Left lung (tissue), 10 donors: ENCODE results near the gene NAV2. TPM values are rescaled to one million over a fixed set of nuclear protein-coding genes. Genes with fewer than 3 reads are reported as not detected.

Experiments used
- ATAC-seq: fragments of 200-7000 bp; cut with Tn5 transposase; one replicate; pipeline ENCODE4 v1.9.1; 2020; ENCODE audit warnings: moderate library complexity
- DNase-seq, 4 donors: peaks; one replicate each; pipeline ENCODE4 v3.0.0-alpha.2; 2013 to 2020
- H3K27ac ChIP-seq, 2 donors: fragments of 200-600 bp; sonication (generic) in 1 of 2; one replicate each; pipeline versions ENCODE4 v1.5.0 to v1.8.0; 2020 to 2021
- H3K27me3 ChIP-seq, 2 donors: fragments of 200-600 bp; sonication (generic) in 1 of 2; one replicate each; pipeline versions ENCODE4 v1.5.0 to v1.8.0; 2020 to 2021
- H3K36me3 ChIP-seq, 2 donors: fragments of 200-600 bp; sonication (generic) in 1 of 2; one replicate each; pipeline versions ENCODE4 v1.5.0 to v1.8.0; 2020 to 2021
- H3K4me1 ChIP-seq, 2 donors: fragments of 200-600 bp; one replicate each; pipeline ENCODE4 v1.8.0; 2021
- H3K4me3 ChIP-seq, 2 donors: fragments of 200-600 bp; sonication (generic) in 1 of 2; one replicate each; pipeline versions ENCODE4 v1.5.0 to v1.8.0; 2020 to 2021; ENCODE audit warnings: mild to moderate bottlenecking in 1 of 2
- H3K9me3 ChIP-seq, 2 donors: fragments of 200-600 bp; sonication (generic) in 1 of 2; one replicate each; pipeline versions ENCODE4 v1.5.0 to v1.8.0; 2020 to 2021
- intact Hi-C, 2 donors: fragments of 100-400 bp; cut with DNase I; formaldehyde crosslinking; loops; one replicate each; pipeline versions ENCODE4 v1.11.2 to v1.14.2; 2022
- polyA plus RNA-seq, 6 donors: library from polyadenylated mRNA; unstranded; fragments of 120-200 nt; gene quantifications; one replicate each; pipeline ENCODE4 v1.2.1, GENCODE V29; 2013; ENCODE audit not compliant: insufficient read length in 6 of 6
- total RNA-seq, 2 donors: library from RNA; stranded (reverse); fragmentation: NEBNext Ultra II Directional; extraction: Animal tissue kit (Norgen Biotek cat#: 25700); gene quantifications; one replicate each; pipeline ENCODE4 v1.2.1, GENCODE V29; 2021
- TF ChIP-seq, protein P1 (sequence below), 2 donors: fragments of 200-600 bp; sonication (generic) in 1 of 2; IDR thresholded peaks; one replicate each; pipeline versions ENCODE4 v1.5.0 to v1.8.0; 2021; ENCODE audit warnings: antibody characterized with exemption in 2 of 2
- donor health status: DM: no; HTN: yes; CAD: no.
- donor health status: DM: no; HTN: no; CAD: no.

The NAV2 gene
- total and polyA plus RNA-seq, 8 donors = 18.0 to 59.9 (median 23.1) TPM

DNA sequence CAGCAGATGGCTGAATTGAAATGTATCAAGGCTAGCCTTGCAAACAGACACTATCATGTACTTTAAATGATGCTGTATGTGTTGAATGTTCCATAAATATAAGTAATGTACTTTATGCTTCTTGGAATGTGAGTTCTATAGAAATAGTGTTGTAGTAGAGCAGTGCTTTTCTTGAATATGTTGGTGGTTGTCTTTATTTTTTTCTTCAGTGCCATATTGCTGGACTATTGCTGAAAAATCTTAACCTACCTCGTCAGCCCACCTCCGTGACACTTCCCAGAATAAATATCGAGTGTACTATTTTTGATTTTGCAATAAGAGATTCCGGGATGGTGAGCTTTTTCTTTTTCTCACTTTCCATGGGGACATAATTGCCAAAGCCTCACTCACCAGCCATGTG, 153.9 kb downstream of the NAV2 start:
- H3K36me3 ChIP-seq = no peaks in the 10 kb centered on the region
- no peaks in the 10 kb centered on the region for H3K4me1 ChIP-seq
- H3K27ac ChIP-seq = no peak overlapping the region
- ATAC-seq = no peak
- TF ChIP-seq, protein P1, sequence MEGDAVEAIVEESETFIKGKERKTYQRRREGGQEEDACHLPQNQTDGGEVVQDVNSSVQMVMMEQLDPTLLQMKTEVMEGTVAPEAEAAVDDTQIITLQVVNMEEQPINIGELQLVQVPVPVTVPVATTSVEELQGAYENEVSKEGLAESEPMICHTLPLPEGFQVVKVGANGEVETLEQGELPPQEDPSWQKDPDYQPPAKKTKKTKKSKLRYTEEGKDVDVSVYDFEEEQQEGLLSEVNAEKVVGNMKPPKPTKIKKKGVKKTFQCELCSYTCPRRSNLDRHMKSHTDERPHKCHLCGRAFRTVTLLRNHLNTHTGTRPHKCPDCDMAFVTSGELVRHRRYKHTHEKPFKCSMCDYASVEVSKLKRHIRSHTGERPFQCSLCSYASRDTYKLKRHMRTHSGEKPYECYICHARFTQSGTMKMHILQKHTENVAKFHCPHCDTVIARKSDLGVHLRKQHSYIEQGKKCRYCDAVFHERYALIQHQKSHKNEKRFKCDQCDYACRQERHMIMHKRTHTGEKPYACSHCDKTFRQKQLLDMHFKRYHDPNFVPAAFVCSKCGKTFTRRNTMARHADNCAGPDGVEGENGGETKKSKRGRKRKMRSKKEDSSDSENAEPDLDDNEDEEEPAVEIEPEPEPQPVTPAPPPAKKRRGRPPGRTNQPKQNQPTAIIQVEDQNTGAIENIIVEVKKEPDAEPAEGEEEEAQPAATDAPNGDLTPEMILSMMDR (IDR thresholded peaks at IDR 0.05) = no peak
- DNase-seq = no peak
- H3K4me3 ChIP-seq = no peak overlapping the region
- no peaks in the 10 kb centered on the region for H3K27me3 ChIP-seq
- H3K9me3 ChIP-seq = no peaks in the 10 kb centered on the region
- intact Hi-C loops = no loop called here

DNA sequence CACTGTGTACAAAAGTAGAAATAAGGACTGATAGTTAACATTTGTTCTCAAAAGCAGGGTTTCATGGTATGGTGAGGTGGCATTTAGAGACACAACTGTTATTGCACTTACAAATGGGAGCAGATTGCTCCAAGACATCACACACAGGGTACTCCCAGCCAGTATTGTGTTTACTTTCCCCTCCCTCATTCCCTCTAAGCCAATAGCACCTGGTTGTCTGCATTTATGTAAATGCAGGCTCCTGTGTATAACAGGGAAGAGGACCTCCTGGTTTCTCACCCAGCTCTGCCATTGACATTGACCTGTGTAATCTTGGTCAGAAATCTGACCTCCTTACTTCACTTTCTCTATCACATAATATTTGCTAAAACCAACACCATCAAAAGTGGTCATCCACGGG, 154.4 kb downstream of the NAV2 start:
- H3K4me1 ChIP-seq = no peaks in the 10 kb centered on the region
- TF ChIP-seq, protein P1 (IDR thresholded peaks at IDR 0.05) = no peak
- ATAC-seq = no peak

DNA sequence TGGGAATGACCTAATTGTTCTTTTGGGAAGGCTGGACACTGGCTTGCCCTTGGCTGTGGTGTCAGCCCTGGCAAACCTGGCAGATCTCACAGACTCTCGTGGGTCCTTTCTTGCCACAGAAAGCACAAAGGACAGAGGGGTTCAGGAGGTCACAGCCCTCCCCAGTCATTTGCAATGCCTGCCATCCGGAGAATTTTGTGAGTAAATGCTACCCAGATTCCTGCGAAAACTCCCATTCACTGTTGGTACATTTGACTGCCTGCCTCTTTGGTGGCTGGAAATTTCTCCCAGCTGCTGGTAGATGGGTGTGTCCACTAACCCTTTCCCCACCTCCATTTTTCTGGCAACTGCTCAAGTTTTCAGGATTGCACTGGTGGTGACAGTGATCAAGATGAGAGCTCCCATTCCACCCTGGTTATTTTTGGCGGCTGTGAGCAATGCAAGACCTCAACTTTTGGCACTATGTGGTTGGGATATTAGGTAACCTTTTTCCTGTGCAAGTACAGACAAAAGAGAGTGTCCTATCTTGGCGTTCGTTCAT, 155.7 kb downstream of the NAV2 start:
- TF ChIP-seq, protein P1 (IDR thresholded peaks at IDR 0.05) = no peak
- Histone ChIP-seq H3K27ac (no peak overlapping the region), H3K9me3 (no peaks in the 10 kb centered on the region), H3K4me1 (no peaks in the 10 kb centered on the region), H3K27me3 (no peaks in the 10 kb centered on the region), H3K4me3 (no peak overlapping the region), H3K36me3 (peaks cover 0 to 4% of the 10 kb centered on the region in 2 donors)
- ATAC-seq (no peak), DNase-seq (no peak)
- intact Hi-C loops = no loop called here

More for the DNA sequence above, 154.4 kb downstream of the NAV2 start:
- DNase-seq = no peak
- no peak overlapping the region for H3K27ac ChIP-seq
- no peaks in the 10 kb centered on the region for H3K27me3 ChIP-seq
- no peak overlapping the region for H3K4me3 ChIP-seq
- H3K36me3 ChIP-seq = peaks cover 0 to 4% of the 10 kb centered on the region in 2 donors
- no peaks in the 10 kb centered on the region for H3K9me3 ChIP-seq
- intact Hi-C loops = no loop called here

DNA sequence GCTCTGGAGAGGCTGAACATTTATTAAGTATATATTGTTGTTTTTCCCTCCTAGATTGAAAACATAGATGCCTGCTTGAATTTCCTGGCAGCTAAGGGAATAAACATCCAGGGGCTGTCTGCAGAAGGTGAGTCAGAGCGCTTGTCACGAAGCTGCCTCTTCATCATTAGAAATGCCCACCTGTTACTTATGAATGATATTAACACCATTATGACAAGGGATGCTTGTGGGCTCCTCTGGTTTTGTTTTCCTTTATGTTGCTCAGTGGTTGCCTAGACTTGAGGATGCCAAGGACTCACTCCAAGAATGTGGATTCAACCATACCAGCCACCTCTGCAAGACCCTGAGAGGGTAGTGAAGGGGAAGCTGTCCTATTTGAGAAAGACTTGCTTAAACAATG, 156.2 kb downstream of the NAV2 start:
- Histone ChIP-seq H3K36me3 (peaks cover 0 to 4% of the 10 kb centered on the region in 2 donors), H3K4me1 (no peaks in the 10 kb centered on the region), H3K27ac (no peak overlapping the region), H3K27me3 (no peaks in the 10 kb centered on the region), H3K4me3 (no peak overlapping the region), H3K9me3 (no peaks in the 10 kb centered on the region)
- TF ChIP-seq, protein P1 (IDR thresholded peaks at IDR 0.05) = no peak
- intact Hi-C loops = no loop called here
- ATAC-seq = no peak
- DNase-seq = no peak

DNA sequence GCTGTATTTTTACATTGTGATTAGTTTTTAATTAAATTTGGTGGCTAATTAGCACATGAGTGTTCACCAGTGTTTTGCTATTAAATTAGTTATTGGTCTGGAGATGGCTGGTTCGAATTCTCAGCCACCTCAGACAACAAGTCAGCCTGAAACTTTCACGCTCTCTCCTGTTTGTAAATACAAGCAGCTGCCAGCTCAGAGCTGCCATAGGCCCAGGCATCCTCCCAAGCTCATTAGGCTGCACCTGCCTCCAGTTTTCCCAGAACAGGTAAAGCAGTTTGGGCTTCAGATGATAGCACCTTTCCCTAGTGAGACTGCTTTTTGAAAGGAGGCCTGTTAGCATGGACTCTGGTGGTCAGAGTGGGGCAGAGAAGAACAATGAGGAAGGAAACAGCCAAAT, 156.8 kb downstream of the NAV2 start:
- no peak overlapping the region for H3K4me3 ChIP-seq
- H3K36me3 ChIP-seq = peaks cover 0 to 4% of the 10 kb centered on the region in 2 donors
- no peaks in the 10 kb centered on the region for H3K4me1 ChIP-seq
- H3K27me3 ChIP-seq = no peaks in the 10 kb centered on the region
- intact Hi-C loops = no loop called here
- no peaks in the 10 kb centered on the region for H3K9me3 ChIP-seq
- DNase-seq (no peak), ATAC-seq (no peak)
- H3K27ac ChIP-seq = no peak overlapping the region
- TF ChIP-seq, protein P1 (IDR thresholded peaks at IDR 0.05) = no peak
